Fibroblast of upper back skin (primary cell): ENCODE data around the gene TIMM44.
A peak's percentile ranks its signal among the peaks of the same experiment; 100 is the strongest.
"Not testable (repeated sequence)": the region's sequence is repeated elsewhere in the genome, so short reads cannot be mapped to it uniquely, and the experiment has no call there.

Experiments
- DNase-seq: peaks from one replicate; pipeline ENCODE4 v3.0.0-alpha.2; 2013

Gene TIMM44

GRCh38 chr19:7924241-7924640, 19.2 kb downstream of the TIMM44 start:
- no peak for DNase-seq

- DNase-seq, result no peak
Observed at GRCh38 chr19:7923295-7924191, 19.9 kb downstream of the TIMM44 start.

- DNase-seq, result no peak
Observed at GRCh38 chr19:7922836-7923195, 20.6 kb downstream of the TIMM44 start.

GRCh38 chr19:7921967-7922835, 21.3 kb downstream of the TIMM44 start:
- DNase-seq, result no peak

GRCh38 chr19:7921302-7921966, 22.0 kb downstream of the TIMM44 start:
- DNase-seq, result no peak

GRCh38 chr19:7920519-7921301, 22.8 kb downstream of the TIMM44 start:
- peak; percentile 95 for DNase-seq

- peak; percentile 94 for DNase-seq
Observed at GRCh38 chr19:7919610-7920518, 23.6 kb downstream of the TIMM44 start, which contains the start of gene SNAPC2. TSS of gene SNAPC2 (plus strand) at chr19:7920338. CDS start at chr19:7920367, 29 bp downstream.

GRCh38 chr19:7918615-7919421, 24.6 kb downstream of the TIMM44 start:
- DNase-seq, result no peak

GRCh38 chr19:7918062-7918614, 25.3 kb downstream of the TIMM44 start:
- DNase-seq, result not testable (repeated sequence)

GRCh38 chr19:7917267-7918061, 26.0 kb downstream of the TIMM44 start:
- DNase-seq, result peak; percentile 36

- DNase-seq, result no peak
Observed at GRCh38 chr19:7916955-7917266, 26.6 kb downstream of the TIMM44 start.

GRCh38 chr19:7916103-7916954, 27.1 kb downstream of the TIMM44 start:
- no peak for DNase-seq

GRCh38 chr19:7915250-7916102, 28.0 kb downstream of the TIMM44 start:
- no peak for DNase-seq

GRCh38 chr19:7914598-7915045, 28.8 kb downstream of the TIMM44 start, which contains the start of gene TGFBR3L:
TSS of gene TGFBR3L (plus strand) at chr19:7914830.
- no peak for DNase-seq

- no peak for DNase-seq
Observed at GRCh38 chr19:7914099-7914498, 29.4 kb downstream of the TIMM44 start.

GRCh38 chr19:7913652-7914051, 29.8 kb downstream of the TIMM44 start:
- DNase-seq, result no peak
